Aorta (tissue), 5 donors: ENCODE results near the gene FHAD1. TPM values are rescaled to one million over a fixed set of nuclear protein-coding genes. Genes with fewer than 3 reads are reported as not detected.

Source experiments
- ATAC-seq: fragments of 200-7000 bp; cut with Tn5 transposase; one replicate; pipeline ENCODE4 v1.9.1; 2022; ENCODE audit warnings: moderate library complexity; ENCODE audit not compliant: low FRiP score
- DNase-seq, 2 donors: peaks; one replicate each; pipeline ENCODE4 v3.0.0-alpha.2; 2020
- H3K27ac ChIP-seq, 2 donors: one replicate each; pipeline ENCODE4 v1.5.1; 2013; ENCODE audit warnings: low read length in 2 of 2, mild to moderate bottlenecking in 2 of 2, moderate library complexity in 2 of 2, control low read depth in 1 of 2, inconsistent platforms in 1 of 2, low read depth in 1 of 2
- H3K27me3 ChIP-seq, 2 donors: one replicate each; pipeline ENCODE4 v1.6.1; 2013; ENCODE audit warnings: control low read depth in 1 of 2, low read length in 1 of 2, mild to moderate bottlenecking in 1 of 2, moderate library complexity in 1 of 2; ENCODE audit not compliant: insufficient read depth in 2 of 2, control insufficient read depth in 1 of 2
- H3K36me3 ChIP-seq, 2 donors: one replicate each; pipeline ENCODE4 v1.6.1; 2013; ENCODE audit warnings: control low read depth in 1 of 2, low read length in 1 of 2, mild to moderate bottlenecking in 1 of 2; ENCODE audit not compliant: insufficient read depth in 2 of 2, control insufficient read depth in 1 of 2
- H3K4me1 ChIP-seq, 2 donors: one replicate each; pipeline ENCODE4 v1.6.1; 2013; ENCODE audit warnings: low read length in 2 of 2, control low read depth in 1 of 2, mild to moderate bottlenecking in 1 of 2, moderate library complexity in 1 of 2; ENCODE audit not compliant: insufficient read depth in 2 of 2, control insufficient read depth in 1 of 2
- H3K4me3 ChIP-seq, 2 donors: one replicate each; pipeline ENCODE4 v1.5.1; 2013; ENCODE audit warnings: low read length in 2 of 2, control low read depth in 1 of 2, mild to moderate bottlenecking in 1 of 2
- H3K9me3 ChIP-seq: one replicate; pipeline ENCODE4 v1.6.1; 2013; ENCODE audit warnings: mild to moderate bottlenecking, low read length; ENCODE audit not compliant: control insufficient read depth
- WGBS, 2 donors: extraction: QIAGEN DNeasy Blood & Tissue Kit; methylation state at CpG; one replicate each; pipeline ENCODE4 v1.1.7; 2013; 5-methylcytosine and 5-hydroxymethylcytosine counted together
- intact Hi-C, 2 donors: fragments of 100-400 bp; cut with DNase I; formaldehyde crosslinking; loops; one replicate each; pipeline versions ENCODE4 v1.14.2 to v1.15.0; 2022
- polyA plus RNA-seq, 2 donors: library from polyadenylated mRNA; stranded (reverse); fragments of 200-250 nt; gene quantifications; one replicate each; pipeline ENCODE4 v1.2.3, GENCODE V29; 2013
- total RNA-seq, 2 donors: library from RNA; stranded (reverse); fragmentation: NEBNext Ultra II Directional; extraction: Animal tissue kit (Norgen Biotek cat#: 25700); gene quantifications; one replicate each; pipeline ENCODE4 v1.2.1, GENCODE V29; 2021
- donor health status: healthy with polysubstance abuse.
- donor health status: Bipolar disorder and iron deficiency.
- donor health status: DM: no; HTN: no; CAD: no.
- donor health status: DM: no; HTN: no; CAD: no.
- donor health status: DM: yes; HTN: yes; CAD: no.

Gene FHAD1
- total and polyA plus RNA-seq, 4 donors = 0.03 to 2.7 (median 0.32) TPM; not detected in 1

DNA sequence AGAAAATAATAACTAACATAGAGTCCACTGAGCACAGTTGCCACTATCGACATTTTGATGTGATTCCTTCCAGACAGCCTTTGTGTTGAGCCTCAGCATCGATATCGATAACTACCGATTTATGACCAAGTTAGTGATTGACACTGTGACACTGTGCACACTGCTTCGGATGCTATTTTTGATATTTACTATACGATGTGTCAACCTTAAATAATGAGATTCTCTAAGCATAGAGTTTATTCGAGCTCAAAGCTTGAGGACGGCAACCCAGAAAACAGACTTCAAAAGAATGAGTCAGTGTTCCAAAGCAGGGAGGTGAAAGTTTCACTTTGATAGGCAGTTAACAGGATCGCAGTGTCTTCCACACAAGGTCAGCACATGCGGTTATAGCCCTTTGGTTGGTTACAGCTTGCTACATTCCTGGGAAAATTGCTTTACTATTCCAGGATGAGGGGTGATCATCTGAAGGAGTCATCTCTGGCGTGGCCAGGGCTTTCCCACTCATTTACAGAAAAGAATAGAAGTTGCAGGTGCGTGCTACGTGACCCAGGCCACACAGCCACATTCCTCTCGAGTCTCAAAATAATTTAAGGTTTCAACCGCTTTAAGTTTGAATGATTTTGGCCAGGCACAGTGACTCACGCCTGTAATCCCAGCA, 109.1 kb downstream of the FHAD1 start:
- 90 to 91% methylated on average over 16 of the region's 16 CpGs for WGBS, 2 donors
- no peaks in the 10 kb centered on the region for H3K36me3 ChIP-seq
- no peaks in the 10 kb centered on the region for H3K9me3 ChIP-seq
- no peaks in the 10 kb centered on the region for H3K4me1 ChIP-seq
- DNase-seq = no peak
- no peak overlapping the region for H3K4me3 ChIP-seq
- no peaks in the 10 kb centered on the region for H3K27me3 ChIP-seq
- ATAC-seq = no peak
- no peak overlapping the region for H3K27ac ChIP-seq
- intact Hi-C loops = no loop called here

- ATAC-seq = no peak
- intact Hi-C loops = no loop called here
- WGBS, 2 donors = 87 to 89% methylated on average over 8 of the region's 8 CpGs
Observed at GRCh38 chr1:15357612-15358207, 110.7 kb downstream of the FHAD1 start.

DNA sequence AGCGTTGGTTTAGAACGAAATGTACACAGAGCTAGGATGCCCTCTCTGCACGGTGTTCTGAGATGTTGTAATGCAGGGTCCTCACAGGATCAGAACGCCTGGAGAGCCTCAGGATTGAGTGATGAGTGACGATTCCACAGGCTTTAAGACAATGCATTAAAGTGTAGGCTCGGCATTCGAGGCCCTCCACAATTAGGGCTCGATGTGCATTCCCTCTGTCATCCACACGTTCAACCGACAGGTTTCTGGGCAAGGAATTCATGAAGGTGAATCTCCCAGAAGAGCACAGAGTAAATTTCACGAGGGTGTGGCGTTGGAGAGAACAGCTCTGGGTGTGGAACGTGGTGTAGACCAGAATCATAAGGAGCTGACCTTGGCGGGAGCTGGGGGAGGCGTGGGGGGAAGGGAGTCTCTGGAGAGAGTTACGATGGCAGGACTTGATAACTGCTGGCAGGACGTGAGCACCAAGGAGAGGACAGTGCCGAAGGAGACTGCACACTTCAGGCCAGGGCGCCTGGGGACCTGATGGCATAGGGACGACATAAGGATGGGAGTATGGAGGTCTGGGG, 111.6 kb downstream of the FHAD1 start:
- no peak overlapping the region for H3K4me3 ChIP-seq
- DNase-seq = no peak
- no peaks in the 10 kb centered on the region for H3K27me3 ChIP-seq
- no peaks in the 10 kb centered on the region for H3K36me3 ChIP-seq
- 82 to 92% methylated on average over 20 of the region's 20 CpGs for WGBS, 2 donors
- intact Hi-C loops = no loop called here
- no peaks in the 10 kb centered on the region for H3K9me3 ChIP-seq
- no peak overlapping the region for H3K27ac ChIP-seq
- H3K4me1 ChIP-seq = no peaks in the 10 kb centered on the region
- no peak for ATAC-seq

More at GRCh38 chr1:15357612-15358207, 110.7 kb downstream of the FHAD1 start:
- Histone ChIP-seq H3K4me1 (no peaks in the 10 kb centered on the region), H3K9me3 (no peaks in the 10 kb centered on the region), H3K36me3 (no peaks in the 10 kb centered on the region), H3K4me3 (no peak overlapping the region), H3K27ac (no peak overlapping the region), H3K27me3 (no peaks in the 10 kb centered on the region)
- DNase-seq = no peak

GRCh38 chr1:15360700-15361099, 113.7 kb downstream of the FHAD1 start:
- H3K4me3 ChIP-seq = no peak overlapping the region
- ATAC-seq (no peak), DNase-seq (no peak)
- intact Hi-C loops = no loop called here
- H3K27ac ChIP-seq = no peak overlapping the region
- H3K9me3 ChIP-seq = no peaks in the 10 kb centered on the region
- 94 to 95% methylated on average over 14 of the region's 14 CpGs for WGBS, 2 donors
- H3K36me3 ChIP-seq = no peaks in the 10 kb centered on the region
- no peaks in the 10 kb centered on the region for H3K27me3 ChIP-seq
- no peaks in the 10 kb centered on the region for H3K4me1 ChIP-seq

DNA sequence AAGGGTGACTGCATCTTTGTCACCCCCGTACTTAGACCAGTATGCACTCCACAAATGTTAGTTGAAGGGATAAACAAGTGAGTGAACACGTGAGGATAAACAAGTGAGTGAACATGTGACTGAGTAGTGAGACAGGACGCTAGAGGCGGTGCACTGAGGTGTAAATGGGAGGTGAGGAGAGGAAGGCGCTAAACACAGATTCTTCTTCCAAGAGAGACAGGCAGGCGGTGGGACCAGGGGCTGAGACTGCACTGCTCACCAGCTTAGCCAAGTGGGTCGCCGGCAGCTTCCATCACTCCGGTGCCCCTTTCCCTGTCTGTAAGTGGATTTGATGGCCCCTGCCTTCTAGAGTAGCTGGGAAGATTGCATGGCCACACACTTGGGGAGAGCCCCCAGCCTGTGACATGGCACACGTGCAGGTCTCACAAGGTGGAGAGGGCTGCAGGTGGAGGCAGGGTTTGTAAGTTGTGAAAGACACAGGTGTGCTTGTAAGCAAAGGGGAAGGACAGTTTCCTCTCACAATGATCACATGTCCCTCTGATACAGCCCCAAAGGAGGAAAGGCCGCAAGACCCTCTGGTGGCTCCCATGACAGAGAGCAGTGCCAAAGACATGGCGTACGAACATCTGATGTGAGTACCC, 115.2 kb downstream of the FHAD1 start:
- WGBS, 2 donors = 96 to 97% methylated on average over 13 of the region's 13 CpGs

DNA sequence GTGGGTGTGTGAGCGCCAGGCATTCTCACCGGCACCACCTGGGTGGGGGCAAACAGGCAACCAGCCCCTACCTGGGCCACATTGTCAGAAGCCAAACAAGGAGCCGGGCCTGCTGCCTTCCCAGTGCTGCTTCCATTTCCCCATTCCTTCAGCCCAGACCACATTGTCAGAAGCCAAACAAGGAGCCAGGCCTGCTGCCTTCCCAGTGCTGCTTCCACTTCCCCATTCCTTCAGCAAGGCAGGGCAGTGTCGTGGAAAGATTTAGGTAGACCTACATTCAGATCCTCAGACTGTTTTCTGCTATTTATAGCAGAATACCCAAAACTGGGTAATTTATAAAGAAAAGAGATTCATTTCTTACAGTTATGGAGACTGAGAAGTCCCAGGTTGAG, 115.7 kb downstream of the FHAD1 start:
- intact Hi-C loops = no loop called here
- H3K27me3 ChIP-seq = no peaks in the 10 kb centered on the region
- DNase-seq (no peak), ATAC-seq (no peak)
- H3K9me3 ChIP-seq = no peaks in the 10 kb centered on the region
- no peaks in the 10 kb centered on the region for H3K4me1 ChIP-seq
- 93 to 97% methylated on average over 4 of the region's 4 CpGs for WGBS, 2 donors
- H3K4me3 ChIP-seq = no peak overlapping the region
- no peaks in the 10 kb centered on the region for H3K36me3 ChIP-seq
- no peak overlapping the region for H3K27ac ChIP-seq

More for the DNA sequence above, 115.2 kb downstream of the FHAD1 start:
- H3K27ac ChIP-seq = no peak overlapping the region
- no peaks in the 10 kb centered on the region for H3K9me3 ChIP-seq
- H3K4me3 ChIP-seq = no peak overlapping the region
- no peaks in the 10 kb centered on the region for H3K36me3 ChIP-seq
- intact Hi-C loops = no loop called here
- H3K4me1 ChIP-seq = no peaks in the 10 kb centered on the region
- DNase-seq = no peak
- H3K27me3 ChIP-seq = no peaks in the 10 kb centered on the region
- no peak for ATAC-seq

DNA sequence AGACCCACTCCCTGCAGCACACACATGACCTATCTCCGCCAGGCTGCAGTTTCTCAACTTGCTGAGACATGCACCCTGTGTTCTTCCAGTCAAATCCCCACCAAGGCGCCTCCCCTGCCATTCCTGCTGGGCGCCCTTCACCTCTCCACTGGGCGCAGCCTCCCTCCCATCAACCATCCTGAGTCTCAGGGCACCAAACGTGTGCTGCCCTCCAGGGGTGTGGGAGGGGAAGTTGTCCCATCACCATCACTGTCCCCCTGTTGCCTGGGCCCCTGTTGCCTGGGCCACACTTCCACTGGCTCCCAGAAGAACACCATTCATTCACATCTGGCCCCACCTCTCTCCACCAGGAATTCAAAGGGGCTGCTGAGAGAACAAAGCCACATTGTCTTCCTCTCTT, 117.7 kb downstream of the FHAD1 start:
- DNase-seq (no peak), ATAC-seq (no peak)
- intact Hi-C loops = no loop called here
- Histone ChIP-seq H3K4me3 (no peak overlapping the region), H3K36me3 (no peaks in the 10 kb centered on the region), H3K4me1 (no peaks in the 10 kb centered on the region), H3K27ac (no peak overlapping the region), H3K27me3 (no peaks in the 10 kb centered on the region), H3K9me3 (no peaks in the 10 kb centered on the region)
- 86 to 89% methylated on average over 5 of the region's 5 CpGs for WGBS, 2 donors

DNA sequence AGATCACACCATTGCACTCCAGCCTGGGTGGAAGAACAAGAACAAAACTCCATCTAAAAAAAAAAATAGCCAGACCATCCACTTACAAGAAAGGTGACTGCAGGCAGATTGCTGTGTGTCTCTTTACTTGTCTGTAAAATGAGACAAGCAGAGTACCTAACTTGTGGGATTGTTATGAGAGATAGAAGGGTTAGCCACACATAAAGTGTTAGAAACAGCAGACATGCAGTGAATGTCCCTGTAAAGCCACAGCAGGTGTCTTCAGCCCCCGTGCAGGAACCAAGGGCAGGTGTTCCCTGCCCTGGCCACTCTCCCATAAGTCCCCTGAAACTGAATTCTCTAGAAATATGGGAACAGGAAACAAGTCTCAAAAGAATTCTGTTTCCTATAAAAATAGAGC, 121.9 kb downstream of the FHAD1 start:
- H3K9me3 ChIP-seq = no peaks in the 10 kb centered on the region
- no peak for DNase-seq
- no peaks in the 10 kb centered on the region for H3K36me3 ChIP-seq
- 94% methylated on average over 1 of the region's 1 CpG for WGBS, 2 donors
- intact Hi-C loops = no loop called here
- no peak overlapping the region for H3K4me3 ChIP-seq
- no peaks in the 10 kb centered on the region for H3K4me1 ChIP-seq
- no peak overlapping the region for H3K27ac ChIP-seq
- no peaks in the 10 kb centered on the region for H3K27me3 ChIP-seq
- no peak for ATAC-seq
